ENCODE results near the gene AGER.
A peak's percentile ranks its signal among the peaks of the same experiment; 100 is the strongest.

Gene AGER

GRCh38 chr6:32146287-32146686 lies 37.8 kb downstream of the AGER start (continued):
- 0 out of 2 replicates have a peak, but pooled peaks have one; percentile 33 for TF ChIP-seq ZNF639 (tag by site-specific recombination; IDR thresholded peaks at IDR 0.05)
- no peak for TF ChIP-seq ZNF132 (tag by site-specific recombination; IDR thresholded peaks at IDR 0.05; ENCODE audit: borderline replicate concordance)
- TF ChIP-seq ZNF677 (tag by site-specific recombination; IDR thresholded peaks at IDR 0.05), result no peak
- no peak for TF ChIP-seq PRDM4 (tag by site-specific recombination; IDR thresholded peaks at IDR 0.05)
- TF ChIP-seq ZNF670 (tag by site-specific recombination; IDR thresholded peaks at IDR 0.05; ENCODE audit: low read depth), result no peak
- TF ChIP-seq ZNF335 (tag by site-specific recombination; conservative IDR thresholded peaks at IDR 0.05), result peak; percentile 80
- TF ChIP-seq ZNF350 (tag by site-specific recombination; IDR thresholded peaks at IDR 0.05), result no peak
- TF ChIP-seq KLF9 (tag by site-specific recombination; IDR thresholded peaks at IDR 0.05; ENCODE audit: low read depth), result no peak
- TF ChIP-seq ZNF24 (tag by site-specific recombination; IDR thresholded peaks at IDR 0.05), result peak; percentile 53; the same call in 1 of the 2 replicates
- no peak for TF ChIP-seq ZNF112 (tag by site-specific recombination; IDR thresholded peaks at IDR 0.05)
- no peak for TF ChIP-seq PBX3 (CRISPR knock-in tag; IDR thresholded peaks at IDR 0.05)
- no peak for TF ChIP-seq ZNF488 (tag by site-specific recombination; IDR thresholded peaks at IDR 0.05)
- no peak for TF ChIP-seq ZNF416 (tag by site-specific recombination; IDR thresholded peaks at IDR 0.05)
- TF ChIP-seq ZNF629 (tag by site-specific recombination; IDR thresholded peaks at IDR 0.05), result peak; percentile 47; the same call in 1 of the 2 replicates
- TF ChIP-seq ZXDB (tag by site-specific recombination; IDR thresholded peaks at IDR 0.05), result no peak
- no peak for TF ChIP-seq ZBTB7A (tag by site-specific recombination; IDR thresholded peaks at IDR 0.05; ENCODE audit: low read depth)
- TF ChIP-seq PATZ1 (tag by site-specific recombination; IDR thresholded peaks at IDR 0.05), result no peak; the same call in none of the 2 replicates
- peak; percentile 20; the same call in 1 of the 2 replicates for TF ChIP-seq IKZF3 (tag by site-specific recombination; IDR thresholded peaks at IDR 0.05)
- no peak for TF ChIP-seq AEBP2 (tag by site-specific recombination; IDR thresholded peaks at IDR 0.05; ENCODE audit: borderline replicate concordance)
- no peak for TF ChIP-seq ZNF26 (tag by site-specific recombination; IDR thresholded peaks at IDR 0.05)
- TF ChIP-seq ZBTB17 (tag by site-specific recombination; IDR thresholded peaks at IDR 0.05), result peak; percentile 80; the same call in 1 of the 2 replicates
- TF ChIP-seq ZNF311 (tag by site-specific recombination; IDR thresholded peaks at IDR 0.05; ENCODE audit: borderline replicate concordance), result no peak
- no peak for TF ChIP-seq ZNF37A (tag by site-specific recombination; IDR thresholded peaks at IDR 0.05)
- TF ChIP-seq KLF10 (tag by site-specific recombination; IDR thresholded peaks at IDR 0.05), result no peak
